MM.1S (cell line): ENCODE measurements around the gene KRT27.
"Not testable (repeated sequence)": the region's sequence is repeated elsewhere in the genome, so short reads cannot be mapped to it uniquely, and the experiment has no call there.

Experiments
- DNase-seq: peaks from one replicate; pipeline ENCODE4 v3.0.0-alpha.2; 2015
- H2AFZ ChIP-seq: fragments of 300-600 bp; sonication (generic); 2 replicates; pipeline ENCODE4 v1.6.0; 2016; ENCODE audit warnings: antibody characterized with exemption, low read length
- H3F3A ChIP-seq: fragments of 300-600 bp; sonication (generic); 2 replicates; pipeline ENCODE4 v1.6.1; 2016; ENCODE audit warnings: mild to moderate bottlenecking, antibody characterized with exemption, low read length, moderate library complexity, mixed read lengths; ENCODE audit not compliant: insufficient read depth
- H3K27ac ChIP-seq: fragments of 300-600 bp; sonication (generic); 2 replicates; pipeline ENCODE4 v1.5.1; 2016; ENCODE audit warnings: mild to moderate bottlenecking, low read length
- H3K27me3 ChIP-seq: fragments of 300-600 bp; sonication (generic); replicated peaks from 2 replicates; pipeline ENCODE4 v1.6.0; 2016; ENCODE audit warnings: low read length; ENCODE audit not compliant: insufficient read depth
- H3K36me3 ChIP-seq: fragments of 300-600 bp; sonication (generic); replicated peaks from 2 replicates; pipeline ENCODE4 v1.6.1; 2016; ENCODE audit warnings: mild to moderate bottlenecking, low read length, mixed read lengths; ENCODE audit not compliant: insufficient read depth
- H3K4me1 ChIP-seq: fragments of 300-600 bp; sonication (generic); 2 replicates; pipeline ENCODE4 v1.6.1; 2016; ENCODE audit warnings: low read length, mixed read lengths
- H3K4me2 ChIP-seq: fragments of 300-600 bp; sonication (generic); 2 replicates; pipeline ENCODE4 v1.6.0; 2016; ENCODE audit warnings: low read depth, low read length
- H3K4me3 ChIP-seq: fragments of 300-600 bp; sonication (generic); 2 replicates; pipeline ENCODE4 v1.5.1; 2016; ENCODE audit warnings: low read length, mixed read lengths
- H3K79me2 ChIP-seq: fragments of 300-600 bp; sonication (generic); 2 replicates; pipeline ENCODE4 v1.6.1; 2016; ENCODE audit warnings: mixed run types, low read length, mixed read lengths
- H3K9ac ChIP-seq: fragments of 300-600 bp; sonication (generic); 2 replicates; pipeline ENCODE4 v1.6.1; 2016; ENCODE audit warnings: low read length, mixed read lengths
- H3K9me2 ChIP-seq: fragments of 300-600 bp; sonication (generic); replicated peaks from 2 replicates; pipeline ENCODE4 v1.6.1; 2016; ENCODE audit warnings: mild to moderate bottlenecking, low read length, mixed read lengths; ENCODE audit not compliant: insufficient read depth
- H3K9me3 ChIP-seq: fragments of 300-600 bp; sonication (generic); replicated peaks from 2 replicates; pipeline ENCODE4 v1.6.1; 2016; ENCODE audit warnings: mild to moderate bottlenecking, low read length, mixed read lengths; ENCODE audit not compliant: insufficient read depth
- H4K20me1 ChIP-seq: fragments of 300-600 bp; sonication (generic); 2 replicates; pipeline ENCODE4 v1.6.1; 2016; ENCODE audit warnings: mild to moderate bottlenecking, low read length, moderate library complexity, mixed read lengths; ENCODE audit not compliant: insufficient read depth
- CTCF ChIP-seq: fragments of 300-600 bp; sonication (generic); IDR thresholded peaks from 2 replicates; pipeline ENCODE4 v1.5.1; 2016; ENCODE audit warnings: antibody characterized with exemption, low read length, mixed read lengths
- EZH2 ChIP-seq: fragments of 300-600 bp; sonication (generic); optimal IDR thresholded peaks from 2 replicates; pipeline ENCODE3; 2017; ENCODE audit warnings: low read depth, mild to moderate bottlenecking, antibody characterized with exemption, low read length, mixed read lengths
- EZH2phosphoT487 ChIP-seq: fragments of 300-600 bp; sonication (generic); IDR thresholded peaks from 2 replicates; pipeline ENCODE4 v1.6.1; 2018; ENCODE audit warnings: antibody characterized with exemption, low read length

KRT27 gene

GRCh38 chr17:40751065-40751464 lies 31.3 kb downstream of the KRT27 start:
- no peak overlapping the region for H3K9ac ChIP-seq
- no peaks in the 10 kb centered on the region for H3K4me1 ChIP-seq
- no peaks in the 10 kb centered on the region for H3K9me3 ChIP-seq
- H3K27me3 ChIP-seq, result no peaks in the 10 kb centered on the region
- DNase-seq, result no peak
- no peaks in the 10 kb centered on the region for H3K36me3 ChIP-seq
- H3K9me2 ChIP-seq, result no peaks in the 10 kb centered on the region
- H3K4me3 ChIP-seq, result no peak overlapping the region
- TF ChIP-seq EZH2phosphoT487, result no peak
- TF ChIP-seq EZH2, result no peak
- TF ChIP-seq CTCF, result no peak
- H3K4me2 ChIP-seq, result no peak overlapping the region
- H3K79me2 ChIP-seq, result no peaks in the 10 kb centered on the region
- no peak overlapping the region for H3K27ac ChIP-seq
- H2AFZ ChIP-seq, result no peak overlapping the region
- no peaks in the 10 kb centered on the region for H4K20me1 ChIP-seq
- no peaks in the 10 kb centered on the region for H3F3A ChIP-seq

- H3K9me2 ChIP-seq, result no peaks in the 10 kb centered on the region
- no peaks in the 10 kb centered on the region for H3K36me3 ChIP-seq
- no peak for DNase-seq
- no peaks in the 10 kb centered on the region for H3F3A ChIP-seq
- no peaks in the 10 kb centered on the region for H3K4me1 ChIP-seq
- H3K27me3 ChIP-seq, result no peaks in the 10 kb centered on the region
- no peak overlapping the region for H3K9ac ChIP-seq
- no peak overlapping the region for H3K27ac ChIP-seq
- no peaks in the 10 kb centered on the region for H3K79me2 ChIP-seq
- no peak overlapping the region for H3K4me3 ChIP-seq
- no peak overlapping the region for H2AFZ ChIP-seq
- H4K20me1 ChIP-seq, result no peaks in the 10 kb centered on the region
- no peaks in the 10 kb centered on the region for H3K9me3 ChIP-seq
- TF ChIP-seq EZH2phosphoT487 (no peak), EZH2 (no peak), CTCF (no peak)
- no peak overlapping the region for H3K4me2 ChIP-seq
These were observed 32.0 kb downstream of the KRT27 start for GRCh38 chr17:40750391-40750790.

DNA sequence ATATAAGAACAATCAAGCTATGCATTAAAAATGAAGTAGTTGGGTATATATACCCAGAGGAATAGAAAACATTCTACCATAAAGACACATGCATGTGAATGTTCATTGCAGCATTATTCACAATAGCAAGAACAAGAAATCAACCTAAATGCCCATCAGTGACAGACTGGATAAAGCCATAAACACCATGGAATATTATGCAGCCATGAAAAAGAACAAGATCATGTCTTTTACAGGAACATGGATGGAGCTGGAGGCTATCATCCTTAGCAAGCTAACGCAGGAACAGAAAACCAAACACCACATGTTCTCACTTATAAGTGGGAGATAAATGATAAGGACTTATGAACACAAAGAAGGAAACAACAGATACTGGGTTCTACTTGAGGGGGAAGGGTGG lies 33.7 kb downstream of the KRT27 start:
- not testable (repeated sequence) for H3K9me3 ChIP-seq, H3F3A ChIP-seq, H3K36me3 ChIP-seq, H3K9me2 ChIP-seq, H3K9ac ChIP-seq, H2AFZ ChIP-seq, DNase-seq, H3K79me2 ChIP-seq, H3K4me1 ChIP-seq, H4K20me1 ChIP-seq, H3K27me3 ChIP-seq, H3K4me2 ChIP-seq, H3K27ac ChIP-seq, H3K4me3 ChIP-seq

GRCh38 chr17:40738553-40738952 lies 43.8 kb downstream of the KRT27 start:
- no peak for TF ChIP-seq EZH2
- no peak for TF ChIP-seq EZH2phosphoT487
- TF ChIP-seq CTCF, result no peak
- Histone ChIP-seq H3K27me3 (no peaks in the 10 kb centered on the region), H3K4me3 (no peak overlapping the region), H3K9me3 (no peaks in the 10 kb centered on the region), H3K9me2 (no peaks in the 10 kb centered on the region), H3K4me2 (no peak overlapping the region), H3K36me3 (no peaks in the 10 kb centered on the region), H3K27ac (no peak overlapping the region), H2AFZ (no peak overlapping the region), H4K20me1 (no peaks in the 10 kb centered on the region), H3K9ac (no peak overlapping the region), H3K4me1 (no peaks in the 10 kb centered on the region), H3K79me2 (no peaks in the 10 kb centered on the region), H3F3A (no peaks in the 10 kb centered on the region)
- no peak for DNase-seq
